Stimulated activated naive CD4-positive, alpha-beta T cell treated with Interleukin-2 at 50 U/mL for 16 hours (primary cell): Measurements from ENCODE around the gene EMCN.
"Not testable (repeated sequence)": the region's sequence is repeated elsewhere in the genome, so short reads cannot be mapped to it uniquely, and the experiment has no call there.

ENCODE experiments used
- DNase-seq: peaks from one replicate; lab custom pipeline; 2025; lab: John Stamatoyannopoulos, UW

Gene EMCN

GRCh38 chr4:100517864-100518341 is at the start of gene EMCN:
Gene EMCN, minus strand, starts transcription at chr4:100518022. Its CDS starts 108 bp downstream, at chr4:100517914.
- no peak for DNase-seq

- DNase-seq = no peak
These were observed 48.6 kb upstream of the EMCN start for GRCh38 chr4:100566396-100566795.

GRCh38 chr4:100557306-100557705 is 39.5 kb upstream of the EMCN start:
- DNase-seq = no peak

GRCh38 chr4:100555611-100556337 is 38.0 kb upstream of the EMCN start:
- no peak for DNase-seq

- no peak for DNase-seq
These were observed 30.4 kb upstream of the EMCN start for GRCh38 chr4:100548200-100548560.

GRCh38 chr4:100547541-100548199 is 29.8 kb upstream of the EMCN start:
- DNase-seq = no peak

GRCh38 chr4:100545427-100545826 is 27.6 kb upstream of the EMCN start:
- DNase-seq = no peak

- DNase-seq = no peak
These were observed 22.3 kb upstream of the EMCN start for GRCh38 chr4:100540131-100540530.

GRCh38 chr4:100539706-100540105 is 21.9 kb upstream of the EMCN start:
- DNase-seq = no peak

GRCh38 chr4:100533741-100534140 is 15.9 kb upstream of the EMCN start:
- DNase-seq = no peak

GRCh38 chr4:100530161-100530560 is 12.3 kb upstream of the EMCN start:
- not testable (repeated sequence) for DNase-seq

GRCh38 chr4:100525686-100526085 is 7.9 kb upstream of the EMCN start:
- no peak for DNase-seq

GRCh38 chr4:100519205-100519604 is 1.4 kb upstream of the EMCN start:
- no peak for DNase-seq

GRCh38 chr4:100516225-100516624 is 1.6 kb downstream of the EMCN start:
- no peak for DNase-seq

- DNase-seq = no peak
These were observed 5.9 kb downstream of the EMCN start for GRCh38 chr4:100511896-100512295.

GRCh38 chr4:100510551-100510950 is 7.3 kb downstream of the EMCN start:
- DNase-seq = no peak

- no peak for DNase-seq
These were observed 8.4 kb downstream of the EMCN start for GRCh38 chr4:100509386-100509785.

GRCh38 chr4:100508691-100509090 is 9.1 kb downstream of the EMCN start:
- DNase-seq = no peak

- DNase-seq = no peak
These were observed 13.5 kb downstream of the EMCN start for GRCh38 chr4:100504086-100504874.

- DNase-seq = no peak
These were observed 20.0 kb downstream of the EMCN start for GRCh38 chr4:100497791-100498190.

GRCh38 chr4:100495074-100495473 is 22.7 kb downstream of the EMCN start:
- DNase-seq = no peak

- DNase-seq = no peak
These were observed 23.7 kb downstream of the EMCN start for GRCh38 chr4:100494166-100494565.

GRCh38 chr4:100493756-100494155 is 24.1 kb downstream of the EMCN start:
- no peak for DNase-seq
